ENCODE measurements around the gene BIN1. TPM values are rescaled to one million over a fixed set of nuclear protein-coding genes. Genes with fewer than 3 reads are reported as not detected.

Gene BIN1
- 9.6 and 20.8 TPM in 2 replicates for total RNA-seq

GRCh38 chr2:127106991-127107621, at the start of gene BIN1:
BIN1 (minus strand) TSS chr2:127107154; CDS start chr2:127106943, 211 bp downstream.

Other genes starting within 250 kb of the BIN1 start
- gene TEX51, start 208.3 kb downstream of the BIN1 start, total RNA-seq = not detected in 2 replicates
- gene CYP27C1, start 113.1 kb upstream of the BIN1 start, total RNA-seq = 0.34 and 0.36 TPM in 2 replicates
- gene ERCC3, start 187.0 kb upstream of the BIN1 start, total RNA-seq = 27.7 and 38.2 TPM in 2 replicates

Data from nasal cavity respiratory epithelium epithelial cell of viscerocranial mucosa (primary cell).